HG02840 (cell line): Measurements from ENCODE around the gene ZNF101.

ENCODE experiments used
- ATAC-seq: cut with Tn5 transposase; IDR thresholded peaks from one replicate; pipeline ENCODE4 v1.9.1; 2021; ENCODE audit warnings: mild to moderate bottlenecking, moderate library complexity, moderate number of reproducible peaks; ENCODE audit not compliant: unreplicated experiment, low FRiP score

Gene ZNF101

GRCh38 chr19:19637523-19638251 is 31.0 kb upstream of the ZNF101 start:
- no peak for ATAC-seq

DNA sequence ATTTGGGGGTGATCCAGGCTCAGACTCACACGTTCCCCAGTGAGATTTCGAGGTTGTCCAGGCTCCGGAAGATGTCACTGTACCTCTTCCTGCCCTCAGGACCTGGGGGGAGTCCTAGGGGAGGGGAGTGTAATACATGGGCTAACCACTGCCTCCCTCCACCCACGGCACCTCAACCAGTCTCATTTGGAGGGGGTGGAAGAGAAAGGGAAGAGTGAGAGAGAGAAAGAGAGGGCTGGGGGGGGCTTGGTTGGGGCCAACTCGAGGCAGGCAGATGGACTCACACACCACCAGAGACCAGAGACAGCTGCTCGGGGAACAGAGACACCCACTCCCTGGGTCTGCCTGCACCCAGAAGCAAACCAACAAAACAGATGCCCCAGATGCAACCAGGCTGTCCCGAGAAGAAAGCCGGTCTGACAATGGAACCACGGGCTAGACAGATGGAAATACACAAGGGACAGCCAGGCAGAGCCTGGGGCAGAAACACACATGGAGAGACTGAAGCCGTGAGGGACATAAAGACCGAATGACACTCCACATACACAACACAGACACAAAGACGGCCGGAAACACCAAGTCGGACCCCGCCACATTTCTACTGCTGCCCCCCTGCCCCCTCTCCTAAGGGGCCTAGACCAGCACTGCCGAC is 26.0 kb upstream of the ZNF101 start:
- peak; percentile 13 for ATAC-seq

DNA sequence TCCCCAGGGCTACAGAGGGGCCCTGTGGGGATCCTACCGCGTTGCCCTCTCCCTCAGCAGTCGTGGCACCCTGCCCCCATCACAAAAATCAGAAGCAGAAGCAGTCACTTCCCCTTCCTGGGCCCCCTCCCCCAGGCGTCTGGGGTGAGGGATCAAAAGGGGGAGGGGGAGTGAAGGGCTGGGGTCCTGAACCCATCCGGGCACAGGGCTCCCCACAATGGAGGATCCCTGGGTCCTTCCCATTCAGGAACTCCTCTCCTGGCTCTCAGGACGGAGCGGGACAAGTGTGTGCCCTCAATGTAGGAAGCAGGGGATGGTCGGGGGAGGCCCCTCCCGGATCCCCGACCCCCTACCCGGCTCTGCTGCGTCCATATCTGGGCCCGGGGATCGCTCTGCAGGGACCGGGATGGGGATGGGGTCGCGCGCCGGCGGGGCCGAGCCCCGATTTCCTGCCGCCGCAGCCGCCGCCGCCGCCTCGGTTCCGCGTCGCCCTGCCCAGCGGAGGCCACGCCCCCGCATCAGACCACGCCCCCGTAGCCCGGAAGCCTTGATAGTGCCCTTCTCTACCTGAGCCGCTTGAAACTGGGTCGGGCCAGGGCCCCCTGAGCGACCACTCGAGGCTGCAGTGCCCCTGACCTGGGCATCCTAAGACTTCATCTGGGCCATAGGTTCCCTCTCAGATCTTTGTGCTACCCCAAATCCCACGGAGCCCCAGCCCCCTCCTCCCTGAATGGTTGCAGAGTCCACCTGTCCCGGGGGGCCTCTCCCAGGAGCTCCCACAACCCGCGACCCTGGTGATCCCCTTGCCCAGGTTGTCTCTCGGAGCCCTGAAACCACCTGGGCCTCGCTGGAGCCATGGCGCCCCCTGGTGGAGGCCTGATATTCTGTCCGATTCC is 25.2 kb upstream of the ZNF101 start, which contains the start of gene GMIP:
TSS of gene GMIP (minus strand) at position 500 of the 896 bp plus-strand sequence. CDS start at position 372, 128 bp downstream.
- ATAC-seq: peak; percentile 79

- no peak for ATAC-seq
Observed at GRCh38 chr19:19644054-19644388, 24.6 kb upstream of the ZNF101 start.

- ATAC-seq: no peak
Observed at GRCh38 chr19:19645233-19645870, 23.3 kb upstream of the ZNF101 start.

DNA sequence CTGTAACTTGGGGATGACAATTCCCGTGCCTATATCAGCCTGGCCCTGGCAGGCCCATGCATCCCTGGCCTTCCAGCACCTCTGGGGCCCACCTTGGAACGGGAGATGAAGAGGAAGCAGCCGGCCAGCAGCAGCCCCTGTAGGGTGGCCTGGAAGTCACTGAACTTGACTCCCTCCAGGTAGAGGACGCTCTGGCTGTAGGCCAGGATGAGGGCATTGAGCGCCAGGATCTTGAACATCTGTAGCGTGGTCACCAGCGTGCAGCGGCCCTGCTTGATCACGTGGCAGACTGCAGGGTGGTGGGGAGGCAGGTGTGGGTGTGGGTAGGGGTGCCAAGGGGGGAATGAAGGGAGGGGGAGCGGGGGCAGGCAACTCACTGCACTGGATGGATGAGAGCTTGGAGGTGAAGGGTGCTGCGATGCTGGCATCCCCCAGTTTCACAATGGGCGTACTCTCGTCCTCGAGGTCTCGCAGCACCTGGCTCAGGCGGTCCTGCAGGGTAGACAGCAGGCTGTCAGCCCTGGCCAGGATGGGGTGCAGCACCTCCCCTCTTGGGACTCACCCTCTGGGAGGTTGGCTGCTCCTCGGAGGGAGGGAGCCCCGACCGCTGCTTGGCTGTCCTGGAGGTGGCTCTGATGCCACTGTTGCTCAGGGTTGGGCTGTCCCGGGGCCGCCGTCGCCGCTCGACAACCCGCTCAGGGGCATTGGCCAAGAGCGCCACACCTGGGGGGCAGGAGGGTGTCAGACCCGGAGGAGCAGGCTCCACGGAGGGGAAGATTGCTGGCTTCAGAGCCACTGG is 21.4 kb upstream of the ZNF101 start:
- ATAC-seq: no peak

DNA sequence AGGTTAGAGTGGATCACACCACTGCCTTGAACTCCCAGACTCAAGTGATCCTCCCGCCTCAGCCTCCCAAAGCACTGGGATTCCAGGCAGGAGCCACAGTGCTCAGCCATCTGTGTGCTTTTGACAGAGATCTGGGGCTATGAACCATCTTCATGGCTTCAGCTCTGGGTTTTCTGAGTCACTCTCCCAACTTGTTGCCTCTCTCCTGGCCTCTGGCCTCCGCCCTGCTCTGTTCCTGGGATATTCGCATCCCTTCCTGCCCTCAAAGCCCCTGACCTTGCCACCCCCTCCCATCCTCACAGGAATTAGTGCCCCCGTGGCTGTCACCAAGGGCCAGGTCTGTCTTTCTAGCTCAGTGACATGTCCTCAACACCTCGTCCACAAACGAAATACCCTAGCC is 19.5 kb upstream of the ZNF101 start:
- no peak for ATAC-seq

DNA sequence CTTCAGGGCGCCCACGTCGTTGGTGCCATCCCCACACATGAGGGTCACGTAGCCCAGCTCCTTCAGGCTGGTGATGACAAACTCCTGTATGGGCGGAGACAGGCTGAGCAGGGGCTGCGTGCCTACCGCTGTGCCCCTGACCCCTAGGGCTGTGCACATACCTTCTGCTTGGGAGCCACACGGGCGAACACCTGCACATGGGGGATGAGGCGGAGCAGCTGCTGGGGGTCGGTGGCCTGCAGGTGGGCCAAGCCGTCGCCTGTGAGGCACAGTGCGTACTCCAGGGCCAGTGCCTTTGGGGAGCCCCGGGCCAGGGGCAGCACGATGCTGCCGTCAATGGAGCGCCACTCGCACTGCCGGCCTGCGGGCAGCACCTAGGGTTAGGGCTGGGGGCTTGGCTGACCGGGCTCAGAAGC is 19.1 kb upstream of the ZNF101 start:
- no peak for ATAC-seq

DNA sequence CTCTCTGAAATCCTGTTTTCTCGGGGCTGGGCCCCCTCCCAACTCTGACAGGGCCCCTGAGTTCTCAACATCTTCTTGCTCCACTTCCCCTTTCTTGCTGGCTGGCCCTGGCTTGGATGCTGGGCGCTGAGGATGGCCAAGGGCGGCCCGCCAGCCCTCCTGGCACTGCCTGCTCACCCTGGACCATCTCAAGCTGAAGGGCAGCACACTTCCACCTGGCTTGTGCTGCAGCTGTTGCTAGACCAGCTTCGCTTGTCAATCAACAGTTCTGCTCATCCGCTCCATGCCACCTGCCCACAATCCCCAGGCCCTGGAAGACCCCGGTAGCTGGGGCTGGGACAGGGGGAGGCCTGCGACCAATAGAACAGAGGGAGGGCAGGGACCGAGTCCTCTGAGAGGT is 18.3 kb upstream of the ZNF101 start:
- ATAC-seq: no peak

DNA sequence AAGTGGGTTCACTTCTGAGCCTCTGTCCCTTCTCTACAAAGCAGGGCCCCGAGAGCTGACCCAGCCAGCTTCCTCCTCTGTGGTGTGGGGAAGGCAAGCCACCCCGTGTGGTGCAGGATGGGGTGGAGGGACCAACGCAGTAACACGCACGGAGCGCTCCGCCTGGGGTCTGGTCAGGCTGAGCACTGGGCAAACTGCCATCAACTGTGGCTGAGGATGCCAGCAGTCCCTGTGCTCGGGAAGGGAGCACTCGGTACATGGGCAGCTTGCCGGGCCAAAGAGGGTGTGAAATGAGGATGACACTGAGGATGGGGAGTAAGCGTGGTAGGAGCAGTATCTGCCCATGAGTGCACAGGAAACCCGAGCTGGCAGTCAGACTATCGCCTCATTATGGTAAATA is 17.6 kb upstream of the ZNF101 start:
- no peak for ATAC-seq

DNA sequence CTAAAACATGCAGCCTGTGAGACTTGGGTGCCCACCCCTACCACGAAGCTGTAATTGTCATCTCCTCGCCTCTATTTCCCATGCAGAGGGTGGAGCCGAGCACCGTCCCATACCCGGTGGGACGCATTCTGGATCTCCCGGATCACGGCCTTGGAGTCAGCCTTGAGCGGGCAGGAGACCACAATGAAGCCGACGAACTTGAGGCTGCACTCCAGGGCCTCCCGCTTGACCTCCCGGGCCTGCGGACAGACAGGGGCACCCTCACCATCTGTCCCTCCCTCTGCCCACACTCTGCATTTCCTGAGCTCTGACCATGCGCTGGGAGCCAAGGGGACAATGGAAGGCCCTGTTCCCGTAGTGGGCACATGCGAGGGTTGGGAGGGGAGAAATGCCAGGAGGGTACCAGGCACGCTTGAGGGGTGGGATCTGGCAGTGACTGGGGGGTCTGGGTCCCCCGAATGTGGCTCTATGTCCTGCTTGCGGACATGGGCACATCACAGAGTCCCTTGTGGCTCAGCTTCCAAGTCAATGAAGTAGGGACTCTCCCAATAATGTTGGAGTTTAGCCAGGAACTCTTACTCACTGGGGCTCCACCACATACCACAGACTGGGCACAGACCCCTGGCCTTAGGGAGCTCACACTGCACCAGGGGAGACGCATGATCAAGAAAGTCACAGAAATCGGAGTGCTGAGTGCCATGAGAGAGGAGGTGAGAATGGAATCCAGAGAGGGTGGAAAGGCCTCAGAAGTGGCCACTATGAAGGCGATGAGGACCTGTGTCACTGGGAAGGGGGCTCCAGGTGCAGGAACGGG is 15.9 kb upstream of the ZNF101 start:
- ATAC-seq: no peak

- no peak for ATAC-seq
Observed at GRCh38 chr19:19653597-19654147, 15.0 kb upstream of the ZNF101 start.

- no peak for ATAC-seq
Observed at GRCh38 chr19:19654441-19654840, 14.2 kb upstream of the ZNF101 start.

GRCh38 chr19:19655051-19655594 is 13.5 kb upstream of the ZNF101 start:
- ATAC-seq: no peak

DNA sequence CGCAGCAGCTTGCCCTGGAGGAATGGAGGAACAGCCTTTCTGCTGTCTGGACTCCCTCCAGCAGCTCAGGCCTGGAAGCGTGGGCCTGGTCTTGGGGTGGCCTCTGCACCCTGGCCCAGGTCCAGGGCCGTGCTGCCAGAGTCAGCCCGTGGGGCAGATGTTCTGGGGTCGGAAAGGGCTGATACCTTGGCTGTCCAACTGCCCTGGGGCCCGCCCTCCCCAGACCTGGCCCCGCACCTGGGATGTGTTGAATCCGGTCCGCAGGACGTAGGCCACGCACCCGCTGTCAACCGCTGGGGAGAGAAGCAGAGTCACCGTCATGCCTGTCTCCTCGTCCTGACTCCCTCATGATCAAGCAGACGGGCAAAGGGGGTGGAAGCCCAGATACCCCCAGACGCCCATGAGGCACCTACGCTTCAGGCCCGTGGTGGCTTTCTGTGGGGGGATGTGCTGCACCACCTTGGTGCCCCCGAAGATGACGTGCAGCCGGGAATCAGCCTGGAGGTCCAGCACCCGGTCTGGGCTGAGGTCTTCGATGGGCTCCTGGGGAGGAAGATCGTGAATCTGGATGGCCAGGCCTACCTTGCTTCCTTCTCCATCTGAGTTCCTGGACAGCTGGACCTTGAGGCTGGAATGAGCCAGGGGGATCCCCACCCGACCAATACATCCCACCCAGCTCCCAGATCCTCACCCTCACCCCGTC is 12.8 kb upstream of the ZNF101 start:
- ATAC-seq: no peak

- ATAC-seq: no peak
Observed at GRCh38 chr19:19656451-19657396, 11.9 kb upstream of the ZNF101 start.

DNA sequence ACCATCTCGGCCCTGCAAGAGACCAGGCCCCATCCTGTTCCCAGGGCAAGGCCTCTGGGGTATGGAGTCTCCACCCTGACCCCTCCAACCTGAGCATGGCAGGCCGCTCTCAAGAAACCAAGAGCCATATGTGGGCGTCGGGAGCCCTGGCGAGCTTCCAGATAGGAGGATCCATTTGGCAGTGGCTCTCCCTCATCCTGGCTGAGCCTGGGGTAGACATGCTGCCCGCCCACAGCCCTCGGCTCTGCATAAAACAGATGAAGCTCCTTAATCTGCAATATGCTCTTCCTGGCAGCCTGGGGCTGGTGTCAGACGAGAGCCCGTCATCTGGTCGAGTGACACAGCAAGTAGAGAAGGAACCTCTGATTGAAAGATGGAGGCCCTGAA is 11.2 kb upstream of the ZNF101 start:
- ATAC-seq: no peak
